ENCODE measurements around the gene SLC22A16. TPM values are rescaled to one million over a fixed set of nuclear protein-coding genes. Genes with fewer than 3 reads are reported as not detected.

SLC22A16 gene
- total and polyA plus RNA-seq, 2 donors (not counting 1 experiment from before 2014, with no cell fraction given): not detected

- Histone ChIP-seq H3K4me3 (replicated peaks in 1 of 4; ENCODE audit: control extremely low read depth in 1 of 4, insufficient read depth in 1 of 4, low read depth in 3 of 4, low read length in 4 of 4) (no peak overlapping the region), H3K27me3 (ENCODE audit: control insufficient read depth, insufficient read depth, low read length) (peaks cover 14% of the 10 kb centered on the region), H3K9me3 (ENCODE audit: control insufficient read depth, insufficient read depth, low read depth, low read length) (no peaks in the 10 kb centered on the region), H3K4me2 (ENCODE audit: extremely low read depth, insufficient read depth, low read length) (no peak overlapping the region), H4K20me1 (ENCODE audit: control insufficient read depth, extremely low read depth, insufficient read depth, low read length) (no peaks in the 10 kb centered on the region), H3K79me2 (ENCODE audit: control insufficient read depth, insufficient read depth, low read length) (no peaks in the 10 kb centered on the region), H2AFZ (ENCODE audit: low read length) (no peak overlapping the region), H3K4me1 (ENCODE audit: control insufficient read depth, extremely low read depth, insufficient read depth, low read length) (no peaks in the 10 kb centered on the region), H3K9ac (ENCODE audit: insufficient read depth, low read length) (no peak overlapping the region), H3K36me3 (ENCODE audit: control insufficient read depth, insufficient read depth, low read length) (no peaks in the 10 kb centered on the region), H3K27ac (ENCODE audit: insufficient read depth, low read length) (no peak overlapping the region)
- DNase-seq (ENCODE audit: low read depth in 2 of 2): no peak
- TF ChIP-seq EZH2 (IDR thresholded peaks at IDR 0.05; ENCODE audit: low read length, missing control alignments) (no peak), CTCF (conservative IDR thresholded peaks at IDR 0.05 in 1 of 2, IDR thresholded peaks at IDR 0.05 in 1 of 2; ENCODE audit: low read depth in 1 of 2, low read length in 2 of 2) (no peak)
Observed at GRCh38 chr6:110430741-110431140, 45.7 kb downstream of the SLC22A16 start.

GRCh38 chr6:110430236-110430635 lies 46.2 kb downstream of the SLC22A16 start:
- TF ChIP-seq CTCF (conservative IDR thresholded peaks at IDR 0.05 in 1 of 2, IDR thresholded peaks at IDR 0.05 in 1 of 2; ENCODE audit: low read depth in 1 of 2, low read length in 2 of 2) (no peak), EZH2 (IDR thresholded peaks at IDR 0.05; ENCODE audit: low read length, missing control alignments) (no peak)
- no peak overlapping the region for H3K4me3 ChIP-seq (replicated peaks in 1 of 4; ENCODE audit: control extremely low read depth in 1 of 4, insufficient read depth in 1 of 4, low read depth in 3 of 4, low read length in 4 of 4)
- no peaks in the 10 kb centered on the region for H3K4me1 ChIP-seq (ENCODE audit: control insufficient read depth, extremely low read depth, insufficient read depth, low read length)
- no peaks in the 10 kb centered on the region for H4K20me1 ChIP-seq (ENCODE audit: control insufficient read depth, extremely low read depth, insufficient read depth, low read length)
- H3K4me2 ChIP-seq (ENCODE audit: extremely low read depth, insufficient read depth, low read length): no peak overlapping the region
- H3K9me3 ChIP-seq (ENCODE audit: control insufficient read depth, insufficient read depth, low read depth, low read length): no peaks in the 10 kb centered on the region
- no peak for DNase-seq (ENCODE audit: low read depth in 2 of 2)
- H3K79me2 ChIP-seq (ENCODE audit: control insufficient read depth, insufficient read depth, low read length): no peaks in the 10 kb centered on the region
- H3K27me3 ChIP-seq (ENCODE audit: control insufficient read depth, insufficient read depth, low read length): peaks cover 14% of the 10 kb centered on the region
- no peaks in the 10 kb centered on the region for H3K36me3 ChIP-seq (ENCODE audit: control insufficient read depth, insufficient read depth, low read length)
- no peak overlapping the region for H2AFZ ChIP-seq (ENCODE audit: low read length)
- H3K27ac ChIP-seq (ENCODE audit: insufficient read depth, low read length): no peak overlapping the region
- no peak overlapping the region for H3K9ac ChIP-seq (ENCODE audit: insufficient read depth, low read length)

DNA sequence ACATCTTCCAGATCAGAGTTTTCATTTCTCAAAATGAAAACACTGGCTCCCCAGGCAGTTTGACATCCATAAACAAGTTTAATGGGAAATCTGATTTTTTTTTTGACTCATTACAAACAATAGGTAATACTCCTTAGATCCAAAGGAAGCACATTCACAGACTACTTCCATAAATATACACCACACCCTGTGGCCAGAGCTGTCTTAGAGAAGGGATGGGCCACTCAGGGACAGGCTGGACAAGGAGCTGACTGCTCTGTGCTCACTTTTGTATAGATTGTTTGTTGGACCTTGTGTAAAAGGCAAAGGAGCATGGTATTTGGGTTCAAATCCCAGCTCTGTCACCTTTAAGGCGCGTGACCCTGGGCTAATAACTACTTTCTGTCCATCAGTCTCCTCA lies 48.3 kb downstream of the SLC22A16 start:
- Histone ChIP-seq H3K36me3 (ENCODE audit: control insufficient read depth, insufficient read depth, low read length) (no peaks in the 10 kb centered on the region), H3K9me3 (ENCODE audit: control insufficient read depth, insufficient read depth, low read depth, low read length) (no peaks in the 10 kb centered on the region), H3K4me2 (ENCODE audit: extremely low read depth, insufficient read depth, low read length) (no peak overlapping the region), H3K27ac (ENCODE audit: insufficient read depth, low read length) (no peak overlapping the region), H2AFZ (ENCODE audit: low read length) (no peak overlapping the region), H3K4me3 (replicated peaks in 1 of 4; ENCODE audit: control extremely low read depth in 1 of 4, insufficient read depth in 1 of 4, low read depth in 3 of 4, low read length in 4 of 4) (no peak overlapping the region), H4K20me1 (ENCODE audit: control insufficient read depth, extremely low read depth, insufficient read depth, low read length) (no peaks in the 10 kb centered on the region), H3K79me2 (ENCODE audit: control insufficient read depth, insufficient read depth, low read length) (no peaks in the 10 kb centered on the region), H3K9ac (ENCODE audit: insufficient read depth, low read length) (no peak overlapping the region), H3K4me1 (ENCODE audit: control insufficient read depth, extremely low read depth, insufficient read depth, low read length) (no peaks in the 10 kb centered on the region), H3K27me3 (ENCODE audit: control insufficient read depth, insufficient read depth, low read length) (peaks cover 17% of the 10 kb centered on the region)
- TF ChIP-seq CTCF (conservative IDR thresholded peaks at IDR 0.05 in 1 of 2, IDR thresholded peaks at IDR 0.05 in 1 of 2; ENCODE audit: low read depth in 1 of 2, low read length in 2 of 2) (no peak), EZH2 (IDR thresholded peaks at IDR 0.05; ENCODE audit: low read length, missing control alignments) (no peak)
- no peak for DNase-seq (ENCODE audit: low read depth in 2 of 2)

All from fibroblast of lung (primary cell).